K562 (cell line): Measurements from ENCODE around the gene SLC38A2. TPM values are rescaled to one million over a fixed set of nuclear protein-coding genes. Genes with fewer than 3 reads are reported as not detected.
A peak's percentile ranks its signal among the peaks of the same experiment; 100 is the strongest.

Experiments used
- ASH1L ChIP-seq: fragments of 450-650 bp; IDR thresholded peaks from 2 replicates; pipeline ENCODE4 v1.6.1; 2018; ENCODE audit warnings: borderline replicate concordance, mild to moderate bottlenecking, low read depth; ENCODE audit not compliant: partially characterized antibody
- BCL6 ChIP-seq: fragments of 250-450 bp; sonication (Bioruptor Pico); IDR thresholded peaks from 2 replicates; pipeline ENCODE4 v1.4.0; 2020
- CTCF ChIP-seq, 3 experiments: IDR thresholded peaks in 2 of 3; conservative IDR thresholded peaks in 1 of 3; 2 replicates each; pipeline ENCODE4 v1.5.1; 2011 to 2012; ENCODE audit warnings: low read length in 3 of 3, mild to moderate bottlenecking in 3 of 3, control low read depth in 2 of 3, improper control_type of control experiment in 1 of 3, inconsistent platforms in 1 of 3, low read depth in 1 of 3, mixed read lengths in 1 of 3, moderate library complexity in 1 of 3; ENCODE audit not compliant: insufficient read depth in 2 of 3
- DDX20 ChIP-seq: fragments of 450-650 bp; IDR thresholded peaks from 2 replicates; pipeline ENCODE4 v1.6.1; 2016; ENCODE audit warnings: missing genetic modification characterization, low read depth, mild to moderate bottlenecking, missing compliant biosample characterization, moderate library complexity
- E4F1 ChIP-seq: fragments of 250-450 bp; sonication (Bioruptor Pico); IDR thresholded peaks from 2 replicates; pipeline ENCODE4 v1.5.0; 2021; ENCODE audit warnings: mild to moderate bottlenecking, borderline replicate concordance
- HMGXB4 ChIP-seq: sonication (generic); formaldehyde crosslinking; IDR thresholded peaks from 2 replicates; pipeline ENCODE4 v1.8.1; 2023; ENCODE audit warnings: mild to moderate bottlenecking, missing genetic modification reagents
- IRF2 ChIP-seq: sonication (generic); formaldehyde crosslinking; IDR thresholded peaks from 2 replicates; pipeline ENCODE4 v1.8.1; 2022; ENCODE audit warnings: mild to moderate bottlenecking, missing genetic modification reagents
- MAFK ChIP-seq: IDR thresholded peaks from 2 replicates; pipeline ENCODE4 v1.6.1; 2011; ENCODE audit warnings: low read length, improper control_type of control experiment
- PREB ChIP-seq: sonication (generic); formaldehyde crosslinking; IDR thresholded peaks from 2 replicates; pipeline ENCODE4 v1.8.1; 2023; ENCODE audit warnings: mild to moderate bottlenecking, missing genetic modification reagents
- SNIP1 ChIP-seq: fragments of 450-650 bp; IDR thresholded peaks from 2 replicates; pipeline ENCODE4 v1.7.1; 2017; ENCODE audit warnings: low read depth, mild to moderate bottlenecking
- TGIF2 ChIP-seq: sonication (generic); formaldehyde crosslinking; IDR thresholded peaks from 2 replicates; pipeline ENCODE4 v1.8.1; 2022; ENCODE audit warnings: mild to moderate bottlenecking, missing genetic modification reagents, moderate library complexity
- ZBTB43 ChIP-seq: sonication (generic); formaldehyde crosslinking; IDR thresholded peaks from 2 replicates; pipeline ENCODE4 v1.8.0; 2023; ENCODE audit warnings: mild to moderate bottlenecking, missing genetic modification reagents
- ZKSCAN1 ChIP-seq: fragments of 150-350 bp; IDR thresholded peaks from 2 replicates; pipeline ENCODE4 v1.6.1; 2016; ENCODE audit warnings: low read depth, low read length
- ZNF133 ChIP-seq: fragments of 250-450 bp; sonication (Bioruptor Pico); IDR thresholded peaks from 2 replicates; pipeline ENCODE4 v1.4.0; 2020; ENCODE audit warnings: mild to moderate bottlenecking
- ZNF3 ChIP-seq: fragments of 250-450 bp; sonication (Bioruptor Pico); IDR thresholded peaks from 2 replicates; pipeline ENCODE4 v1.5.0; 2021; ENCODE audit warnings: mild to moderate bottlenecking, moderate library complexity
- ZNF512 ChIP-seq: IDR thresholded peaks from 2 replicates; pipeline ENCODE4 v1.6.1; 2016; ENCODE audit warnings: missing genetic modification characterization, missing compliant biosample characterization
- ZNF77 ChIP-seq: fragments of 250-450 bp; sonication (Bioruptor Pico); IDR thresholded peaks from 2 replicates; pipeline ENCODE4 v1.5.0; 2020
- polyA plus RNA-seq, 8 experiments: library from polyadenylated mRNA; depleted of rRNA in 4 of 8; stranded (reverse) in 5 of 8; unstranded in 3 of 8; fragments of >200 nt; fragmentation: Nextera tagmentation in 2 of 8; fragmentation: Illumina TruSeq in 1 of 8; extraction: Ambion mirVana in 2 of 8; extraction: Trizol in 1 of 8; gene quantifications; 2 replicates each; pipeline versions ENCODE4 v1.2.1 to v1.2.3, GENCODE V29; 2011 to 2014; ENCODE audit warnings: inconsistent platforms in 1 of 8, missing spikeins in 1 of 8
- total RNA-seq, 7 experiments: library from RNA; depleted of rRNA in 6 of 7; stranded (reverse); fragments of >200 nt in 6 of 7; fragmentation: Illumina TruSeq in 2 of 7; extraction: Trizol in 2 of 7; gene quantifications; 2 replicates each; pipeline versions ENCODE4 v1.2.1 to v1.2.3, GENCODE V29; 2011 to 2021; ENCODE audit warnings: low replicate concordance in 1 of 7

The SLC38A2 gene
- total and polyA plus RNA-seq, 9 of the 15 experiments (the other 6 are each of a cell fraction or from before 2014, with no cell fraction given): 98.7 to 292 (median 143) TPM

GRCh38 chr12:46371718-46372543, 642 bp downstream of the SLC38A2 start (continued):
- TF ChIP-seq ZNF77 (CRISPR knock-in tag) (no peak), BCL6 (CRISPR knock-in tag) (no peak), CTCF (IDR thresholded peaks at IDR 0.05 in 2 of 3, conservative IDR thresholded peaks at IDR 0.05 in 1 of 3; ENCODE audit: insufficient read depth in 2 of 3, low read depth in 1 of 3, low read length in 3 of 3) (no peak), ZNF3 (CRISPR knock-in tag) (no peak), ASH1L (no peak), HMGXB4 (CRISPR knock-in tag) (peak; percentile 76; the same call in 1 of the 2 replicates), IRF2 (no peak), ZNF133 (CRISPR knock-in tag) (no peak), E4F1 (CRISPR knock-in tag) (no peak), ZBTB43 (0 out of 2 replicates have a peak, but pooled peaks have one; percentile 44), ZKSCAN1 (no peak), TGIF2 (CRISPR knock-in tag) (0 out of 2 replicates have a peak, but pooled peaks have one; percentile 40), MAFK (no peak), PREB (CRISPR knock-in tag) (0 out of 2 replicates have a peak, but pooled peaks have one; percentile 34), ZNF512 (tag) (no peak), SNIP1 (no peak), DDX20 (tag) (no peak)
